OCI-LY7 (cell line): ENCODE measurements around the gene IRS1. TPM values are rescaled to one million over a fixed set of nuclear protein-coding genes. Genes with fewer than 3 reads are reported as not detected.

Experiments used
- BruUV-seq: library from RNA; stranded (reverse); fragments of 400-500 nt; replicated peaks from 2 replicates; lab custom pipeline; 2021; lab: Mats Ljungman, UMichigan
- CTCF ChIA-PET: fragments of 300-600 bp; sonication (Branson Sonifier 250); formaldehyde crosslinking; loops from one replicate; lab custom pipeline; 2022; ENCODE audit warnings: antibody characterized with exemption; ENCODE audit not compliant: unreplicated experiment; lab: Charles Lee
- POLR2A ChIA-PET: fragments of 300-600 bp; sonication (Branson Sonifier 250); formaldehyde crosslinking; loops from one replicate; lab custom pipeline; 2022; ENCODE audit warnings: antibody characterized with exemption; lab: Charles Lee
- DNase-seq: peaks from one replicate; pipeline ENCODE4 v3.0.0-alpha.2; 2015; ENCODE audit warnings: low spot score
- H2AFZ ChIP-seq: fragments of 200-600 bp; sonication (generic), shearing (Covaris generic); 2 replicates; pipeline ENCODE4 v1.6.1; 2014; ENCODE audit warnings: mild to moderate bottlenecking, antibody characterized with exemption, low read length, moderate library complexity
- H3K27ac ChIP-seq: fragments of 200-600 bp; sonication (generic); 2 replicates; pipeline ENCODE4 v1.5.1; 2014; ENCODE audit warnings: mixed run types, low read depth, mild to moderate bottlenecking, moderate library complexity, low read length, inconsistent platforms; ENCODE audit not compliant: poor library complexity, severe bottlenecking
- H3K36me3 ChIP-seq: fragments of 200-600 bp; sonication (generic); 2 replicates; pipeline ENCODE4 v1.6.1; 2014; ENCODE audit warnings: mild to moderate bottlenecking, antibody characterized with exemption, low read length, moderate library complexity, mixed read lengths; ENCODE audit not compliant: insufficient read depth
- H3K4me1 ChIP-seq: fragments of 200-600 bp; sonication (generic); 2 replicates; pipeline ENCODE4 v1.5.1; 2014; ENCODE audit warnings: mild to moderate bottlenecking, low read length; ENCODE audit not compliant: insufficient read depth, poor library complexity, severe bottlenecking
- H3K4me2 ChIP-seq: fragments of 200-600 bp; sonication (generic); 2 replicates; pipeline ENCODE4 v1.6.1; 2014; ENCODE audit warnings: mild to moderate bottlenecking, low read length
- H3K4me3 ChIP-seq: fragments of 200-600 bp; sonication (generic); 2 replicates; pipeline ENCODE4 v1.5.1; 2014; ENCODE audit warnings: mild to moderate bottlenecking, low read depth, low read length; ENCODE audit not compliant: poor library complexity, severe bottlenecking
- H3K79me2 ChIP-seq: fragments of 200-600 bp; sonication (generic); 2 replicates; pipeline ENCODE4 v1.6.1; 2016; ENCODE audit warnings: low read depth, mild to moderate bottlenecking, low read length, moderate library complexity, mixed read lengths; ENCODE audit not compliant: insufficient read depth
- H3K9me2 ChIP-seq: fragments of 200-600 bp; sonication (generic); 2 replicates; pipeline ENCODE4 v1.6.1; 2016; ENCODE audit warnings: mild to moderate bottlenecking, low read length, mixed read lengths; ENCODE audit not compliant: insufficient read depth
- H3K9me3 ChIP-seq: fragments of 200-600 bp; sonication (generic); 2 replicates; pipeline ENCODE4 v1.6.1; 2014; ENCODE audit warnings: mild to moderate bottlenecking, mixed run types, low read length, mixed read lengths
- H4K20me1 ChIP-seq: fragments of 200-600 bp; sonication (generic); 2 replicates; pipeline ENCODE4 v1.6.1; 2014; ENCODE audit warnings: mild to moderate bottlenecking, antibody characterized with exemption, low read length, moderate library complexity, mixed read lengths; ENCODE audit not compliant: insufficient read depth
- CTCF ChIP-seq: fragments of 200-600 bp; sonication (generic); conservative IDR thresholded peaks from 2 replicates; pipeline ENCODE4 v1.5.1; 2014; ENCODE audit warnings: mild to moderate bottlenecking, antibody characterized with exemption, low read length, moderate library complexity, mixed read lengths
- EZH2phosphoT487 ChIP-seq: fragments of 200-600 bp; sonication (generic); IDR thresholded peaks from 2 replicates; pipeline ENCODE4 v1.6.1; 2018; ENCODE audit warnings: low read depth, borderline replicate concordance, mild to moderate bottlenecking, mixed run types, antibody characterized with exemption, low read length, moderate library complexity, mixed read lengths
- intact Hi-C: fragments of 100-400 bp; cut with micrococcal nuclease; formaldehyde crosslinking; loops from one replicate; pipeline ENCODE4 v1.10.0; 2022; ENCODE audit not compliant: unreplicated experiment
- total RNA-seq, 2 experiments: library from RNA; depleted of rRNA in 1 of 2; stranded (reverse); fragments of >200 nt in 1 of 2; shearing (Covaris generic) in 1 of 2; gene quantifications; 2 replicates each; pipeline ENCODE4 v1.2.3, GENCODE V29; 2014 to 2022

IRS1 gene
- total RNA-seq, 2 experiments from 2014 or later: 18.1 to 23.5 TPM

DNA sequence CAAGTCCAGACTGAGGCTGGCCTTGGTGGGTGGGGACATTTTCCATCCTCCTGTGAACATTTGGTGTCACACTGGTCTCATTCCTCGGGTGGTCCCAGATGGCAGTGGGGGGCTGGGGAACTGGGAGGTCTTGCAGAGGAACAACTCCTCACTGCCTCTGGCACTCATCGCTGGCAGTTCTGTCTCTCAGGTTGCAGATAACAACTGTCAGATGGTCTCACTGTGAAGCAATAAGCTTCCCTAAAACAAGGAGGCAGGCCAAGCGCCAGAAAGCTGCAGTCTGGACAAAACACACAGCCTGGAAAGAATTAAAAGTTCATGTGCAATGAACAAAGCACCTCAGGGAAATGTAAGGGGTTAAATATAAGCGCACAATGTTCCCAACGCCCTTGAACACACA, 78.1 kb downstream of the IRS1 start:
- no peak overlapping the region for H3K4me3 ChIP-seq
- ChIA-PET CTCF (no interaction called here), POLR2A (no interaction called here)
- intact Hi-C loops: no loop called here
- no peaks in the 10 kb centered on the region for H3K79me2 ChIP-seq
- H3K36me3 ChIP-seq: no peaks in the 10 kb centered on the region
- no peaks in the 10 kb centered on the region for H3K9me3 ChIP-seq
- TF ChIP-seq CTCF (no peak), EZH2phosphoT487 (no peak)
- no peaks in the 10 kb centered on the region for H3K4me1 ChIP-seq
- H3K9me2 ChIP-seq: no peaks in the 10 kb centered on the region
- no peak overlapping the region for H2AFZ ChIP-seq
- no peak for DNase-seq
- no peak overlapping the region for H3K4me2 ChIP-seq
- H4K20me1 ChIP-seq: no peaks in the 10 kb centered on the region
- BruUV-seq: no TSS peak
- H3K27ac ChIP-seq: no peak overlapping the region

DNA sequence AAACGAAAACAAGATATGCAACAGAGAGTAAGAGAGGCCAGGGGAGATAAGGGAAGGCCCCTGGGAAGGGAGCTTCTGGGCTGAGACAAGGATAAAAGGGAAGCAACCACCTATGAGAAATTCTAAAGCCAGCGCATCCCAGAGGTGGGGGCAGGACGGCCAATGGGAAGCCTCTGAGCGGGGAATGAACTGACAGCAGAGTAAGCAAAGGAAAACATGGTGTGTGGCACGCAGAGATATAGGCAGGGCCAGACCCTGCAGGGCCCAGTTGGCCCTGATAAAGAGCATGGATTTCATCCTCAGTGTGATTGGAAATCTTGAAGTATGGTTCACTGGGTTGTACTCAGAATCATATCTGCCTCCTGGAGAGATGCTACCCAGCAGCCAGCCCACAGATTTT, 78.7 kb downstream of the IRS1 start:
- Histone ChIP-seq H3K4me3 (no peak overlapping the region), H3K4me2 (no peak overlapping the region), H3K4me1 (no peaks in the 10 kb centered on the region), H3K9me3 (no peaks in the 10 kb centered on the region), H2AFZ (no peak overlapping the region), H3K79me2 (no peaks in the 10 kb centered on the region), H4K20me1 (no peaks in the 10 kb centered on the region), H3K27ac (no peak overlapping the region), H3K36me3 (no peaks in the 10 kb centered on the region), H3K9me2 (no peaks in the 10 kb centered on the region)
- ChIA-PET POLR2A (no interaction called here), CTCF (no interaction called here)
- BruUV-seq: no TSS peak
- no peak for TF ChIP-seq EZH2phosphoT487
- TF ChIP-seq CTCF: no peak
- no peak for DNase-seq
- intact Hi-C loops: no loop called here

- CTCF ChIA-PET: no interaction called here
- Histone ChIP-seq H3K4me3 (no peak overlapping the region), H3K4me2 (no peak overlapping the region), H3K36me3 (no peaks in the 10 kb centered on the region), H3K27ac (no peak overlapping the region), H3K4me1 (no peaks in the 10 kb centered on the region), H4K20me1 (no peaks in the 10 kb centered on the region), H2AFZ (no peak overlapping the region), H3K9me2 (no peaks in the 10 kb centered on the region), H3K79me2 (no peaks in the 10 kb centered on the region), H3K9me3 (no peaks in the 10 kb centered on the region)
- BruUV-seq: no TSS peak
- no peak for DNase-seq
- TF ChIP-seq EZH2phosphoT487 (no peak), CTCF (no peak)
- intact Hi-C loops: no loop called here
- POLR2A ChIA-PET: interaction anchor here (0.6 kb wide), 1 partner anchor 635 kb away, joined by 3 read pairs; no protein-coding TSS in a partner anchor
Observed at GRCh38 chr2:226717719-226718118, 81.9 kb downstream of the IRS1 start.
